OCI-LY7 (cell line): Measurements from ENCODE around the gene MNDA.

Experiments used
- CTCF ChIP-seq: fragments of 200-600 bp; sonication (generic); conservative IDR thresholded peaks from 2 replicates; pipeline ENCODE4 v1.5.1; 2014; ENCODE audit warnings: mild to moderate bottlenecking, antibody characterized with exemption, low read length, moderate library complexity, mixed read lengths
- EZH2phosphoT487 ChIP-seq: fragments of 200-600 bp; sonication (generic); IDR thresholded peaks from 2 replicates; pipeline ENCODE4 v1.6.1; 2018; ENCODE audit warnings: low read depth, borderline replicate concordance, mild to moderate bottlenecking, mixed run types, antibody characterized with exemption, low read length, moderate library complexity, mixed read lengths

DNA sequence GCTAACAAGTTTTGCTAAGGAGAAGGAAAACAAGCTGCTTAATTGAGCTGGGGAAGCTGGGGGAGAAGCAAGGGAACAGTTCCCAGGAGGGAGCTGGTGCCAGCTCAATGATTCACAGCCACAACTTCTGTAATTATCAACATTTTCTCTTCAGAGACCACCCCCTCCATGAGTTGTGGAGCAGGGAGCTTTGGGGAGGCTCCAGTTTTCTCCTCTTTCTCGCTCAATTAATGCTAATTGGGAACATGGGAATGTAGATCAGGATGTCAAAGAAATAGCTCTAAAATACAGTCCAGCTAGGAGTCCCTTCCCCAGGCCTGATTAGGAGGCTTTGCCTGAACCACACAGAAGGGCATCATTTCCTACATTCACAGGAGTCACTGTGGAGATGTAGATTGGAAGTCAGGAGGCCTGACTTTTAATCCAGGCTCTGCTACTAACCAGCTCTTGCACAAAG lies 12.1 kb upstream of the MNDA start:
- no peak for TF ChIP-seq CTCF
- no peak for TF ChIP-seq EZH2phosphoT487
